GM13976 (cell line): ENCODE results near the gene REX1BD.

ENCODE experiments used
- DNase-seq: peaks from one replicate; pipeline ENCODE4 v3.0.0; 2012; ENCODE audit warnings: low spot score
- CTCF ChIP-seq: IDR thresholded peaks from 2 replicates; pipeline ENCODE4 v1.5.1; 2012; ENCODE audit warnings: borderline replicate concordance, mild to moderate bottlenecking; ENCODE audit not compliant: insufficient read depth; ENCODE audit errors: extremely low read depth, missing control alignments, control extremely low read depth
- in situ Hi-C: fragments of 300-500 bp; cut with MboI; formaldehyde crosslinking; loops from one replicate; pipeline ENCODE4 v1.12.0; 2022; ENCODE audit warnings: low sequenced_read_pairs, mixed read lengths, inconsistent platforms; ENCODE audit not compliant: unreplicated experiment

The REX1BD gene

GRCh38 chr19:18542941-18543813 is 45.4 kb upstream of the REX1BD start, which contains the start of gene FKBP8:
Gene FKBP8 (minus strand): TSS chr19:18543573. CDS start chr19:18541970, 1,603 bp downstream.
- in situ Hi-C loops = no loop called here
- TF ChIP-seq CTCF = no peak

GRCh38 chr19:18543814-18544475 is 44.7 kb upstream of the REX1BD start:
- in situ Hi-C loops = no loop called here
- DNase-seq = peak; percentile 90
- peak; percentile 43 for TF ChIP-seq CTCF

More at GRCh38 chr19:18542941-18543813, 45.4 kb upstream of the REX1BD start, which contains the start of gene FKBP8:
- DNase-seq = peak; percentile 99

GRCh38 chr19:18551631-18552030 is 37.0 kb upstream of the REX1BD start:
- in situ Hi-C loops = no loop called here
- DNase-seq = no peak
- no peak for TF ChIP-seq CTCF

GRCh38 chr19:18557411-18558201 is 31.0 kb upstream of the REX1BD start, which contains the start of gene KXD1:
Gene KXD1 (plus strand): TSS chr19:18557870. CDS start chr19:18562057, 4,187 bp downstream.
- peak; percentile 98 for DNase-seq
- in situ Hi-C loops = no loop called here
- no peak for TF ChIP-seq CTCF

- no peak for TF ChIP-seq CTCF
- DNase-seq = no peak
- in situ Hi-C loops = no loop called here
Observed at GRCh38 chr19:18558202-18558555, 30.4 kb upstream of the REX1BD start.

- in situ Hi-C loops = no loop called here
- no peak for TF ChIP-seq CTCF
- DNase-seq = no peak
Observed at GRCh38 chr19:18558604-18559003, 30.0 kb upstream of the REX1BD start.
